GM18870 (cell line): ENCODE data around the gene ENGASE.

Experiments
- ATAC-seq: cut with Tn5 transposase; IDR thresholded peaks from one replicate; pipeline ENCODE4 v1.9.1; 2021; ENCODE audit warnings: moderate library complexity; ENCODE audit not compliant: unreplicated experiment

Gene ENGASE

GRCh38 chr17:79039171-79039570 lies 35.5 kb upstream of the ENGASE start:
- ATAC-seq = no peak

- no peak for ATAC-seq
Observed at GRCh38 chr17:79039886-79040285, 34.7 kb upstream of the ENGASE start.

- ATAC-seq = no peak
Observed at GRCh38 chr17:79041041-79041570, 33.5 kb upstream of the ENGASE start.

- ATAC-seq = no peak
Observed at GRCh38 chr17:79041723-79042420, 32.8 kb upstream of the ENGASE start.

- ATAC-seq = no peak
Observed at GRCh38 chr17:79042421-79043190, 32.0 kb upstream of the ENGASE start.

- ATAC-seq = no peak
Observed at GRCh38 chr17:79043191-79043930, 31.3 kb upstream of the ENGASE start.

GRCh38 chr17:79043931-79044320 lies 30.7 kb upstream of the ENGASE start:
- ATAC-seq = no peak

- no peak for ATAC-seq
Observed at GRCh38 chr17:79044462-79044861, 30.2 kb upstream of the ENGASE start.

- no peak for ATAC-seq
Observed at GRCh38 chr17:79045001-79045729, 29.5 kb upstream of the ENGASE start.

- no peak for ATAC-seq
Observed at GRCh38 chr17:79045842-79046196, 28.8 kb upstream of the ENGASE start.

GRCh38 chr17:79046197-79046915 lies 28.3 kb upstream of the ENGASE start:
- ATAC-seq = no peak

GRCh38 chr17:79046916-79047280 lies 27.7 kb upstream of the ENGASE start:
- no peak for ATAC-seq

GRCh38 chr17:79047291-79047920 lies 27.2 kb upstream of the ENGASE start:
- no peak for ATAC-seq

- ATAC-seq = no peak
Observed at GRCh38 chr17:79047923-79048825, 26.4 kb upstream of the ENGASE start.

GRCh38 chr17:79048826-79049755 lies 25.5 kb upstream of the ENGASE start:
- no peak for ATAC-seq

GRCh38 chr17:79049821-79050220 lies 24.8 kb upstream of the ENGASE start:
- no peak for ATAC-seq

- no peak for ATAC-seq
Observed at GRCh38 chr17:79050551-79050950, 24.1 kb upstream of the ENGASE start.

- no peak for ATAC-seq
Observed at GRCh38 chr17:79051306-79051705, 23.3 kb upstream of the ENGASE start.
